HG03025 (cell line): ENCODE results near the gene UHRF1.
"Not testable (repeated sequence)": the region's sequence is repeated elsewhere in the genome, so short reads cannot be mapped to it uniquely, and the experiment has no call there.

Source experiments
- ATAC-seq: cut with Tn5 transposase; IDR thresholded peaks from one replicate; pipeline ENCODE4 v1.9.1; 2021; ENCODE audit warnings: mild to moderate bottlenecking, moderate library complexity; ENCODE audit not compliant: unreplicated experiment, low FRiP score

Gene UHRF1

GRCh38 chr19:4969772-4970531 is 60.7 kb downstream of the UHRF1 start:
- ATAC-seq = no peak

GRCh38 chr19:4970558-4971423 is 61.5 kb downstream of the UHRF1 start:
- no peak for ATAC-seq

GRCh38 chr19:4971424-4971793 is 62.1 kb downstream of the UHRF1 start:
- ATAC-seq = no peak

- ATAC-seq = no peak
Measured at GRCh38 chr19:4971816-4972495, 62.7 kb downstream of the UHRF1 start.

GRCh38 chr19:4972509-4973230 is 63.4 kb downstream of the UHRF1 start:
- ATAC-seq = no peak

- no peak for ATAC-seq
Measured at GRCh38 chr19:4974880-4975469, 65.7 kb downstream of the UHRF1 start.

- not testable (repeated sequence) for ATAC-seq
Measured at GRCh38 chr19:4975601-4976000, 66.3 kb downstream of the UHRF1 start.

- no peak for ATAC-seq
Measured at GRCh38 chr19:4976401-4977298, 67.3 kb downstream of the UHRF1 start.

GRCh38 chr19:4977299-4978174 is 68.2 kb downstream of the UHRF1 start:
- ATAC-seq = no peak

GRCh38 chr19:4979211-4979807 is 70.0 kb downstream of the UHRF1 start:
- no peak for ATAC-seq

- ATAC-seq = no peak
Measured at GRCh38 chr19:4980067-4980466, 70.8 kb downstream of the UHRF1 start.

GRCh38 chr19:4980838-4981680 is 71.8 kb downstream of the UHRF1 start:
- ATAC-seq = no peak

- ATAC-seq = no peak
Measured at GRCh38 chr19:4981681-4981958, 72.3 kb downstream of the UHRF1 start.

- no peak for ATAC-seq
Measured at GRCh38 chr19:4983346-4984105, 74.2 kb downstream of the UHRF1 start.

GRCh38 chr19:4984106-4984380 is 74.7 kb downstream of the UHRF1 start:
- ATAC-seq = no peak

- ATAC-seq = no peak
Measured at GRCh38 chr19:4984438-4984990, 75.2 kb downstream of the UHRF1 start.
